GM12878 (cell line): ENCODE measurements around the gene FAM114A2. TPM values are rescaled to one million over a fixed set of nuclear protein-coding genes. Genes with fewer than 3 reads are reported as not detected.

ENCODE experiments used
- ATAC-seq: fragments of 200-7000 bp; cut with Tn5 transposase; 3 replicates; pipeline ENCODE4 v1.9.1; 2020; ENCODE audit warnings: mild to moderate bottlenecking, moderate library complexity
- BruUV-seq: library from RNA; stranded (reverse); fragments of 400-500 nt; replicated peaks from 2 replicates; lab custom pipeline; 2021; lab: Mats Ljungman, UMichigan
- CTCF ChIA-PET: fragments of 300-600 bp; sonication (Branson Sonifier 250); formaldehyde crosslinking; extraction: SDS; loops from one replicate; lab custom pipeline; 2021; ENCODE audit warnings: inconsistent platforms; lab: Yijun Ruan, JAX
- POLR2A ChIA-PET: fragments of 350-600 bp; formaldehyde crosslinking; extraction: SDS; loops from one replicate; lab custom pipeline; 2021; ENCODE audit warnings: inconsistent platforms; lab: Charles Lee
- RAD21 ChIA-PET: fragments of 300-600 bp; sonication (Branson Sonifier 250); formaldehyde crosslinking; loops from one replicate; lab custom pipeline; 2023; ENCODE audit warnings: antibody characterized with exemption; ENCODE audit not compliant: unreplicated experiment; lab: Charles Lee
- SMC1A ChIA-PET: fragments of 300-600 bp; sonication (Branson Sonifier 250); formaldehyde crosslinking; loops from one replicate; lab custom pipeline; 2023; ENCODE audit not compliant: unreplicated experiment, uncharacterized antibody; lab: Charles Lee
- DNase-seq: peaks from one replicate; pipeline ENCODE4 v3.0.0-alpha.2; 2011; ENCODE audit warnings: low read depth, low spot score
- FAIRE-seq: peaks from 3 replicates; lab custom pipeline; 2011; peaks lifted over from hg19 to GRCh38; lab: Jason Lieb, UNC
- H2AFZ ChIP-seq: 2 replicates; pipeline ENCODE4 v1.6.0; 2011; ENCODE audit warnings: low read depth, low read length, control low read depth; ENCODE audit not compliant: control insufficient read depth
- H3K27ac ChIP-seq: 2 replicates; pipeline ENCODE4 v1.5.1; 2011; ENCODE audit warnings: control low read depth; ENCODE audit not compliant: control insufficient read depth, insufficient read depth
- H3K27me3 ChIP-seq, 2 experiments: replicated peaks in 1 of 2; 2 replicates each; pipeline versions ENCODE4 v1.6.0 to v1.6.1; 2011; ENCODE audit warnings: low read length in 1 of 2; ENCODE audit not compliant: control insufficient read depth in 2 of 2, insufficient read depth in 2 of 2
- H3K36me3 ChIP-seq, 2 experiments: 2 replicates each; pipeline ENCODE4 v1.5.1; 2011; ENCODE audit warnings: low read length in 1 of 2; ENCODE audit not compliant: control insufficient read depth in 2 of 2, insufficient read depth in 2 of 2
- H3K4me1 ChIP-seq: 2 replicates; pipeline ENCODE4 v1.6.1; 2011; ENCODE audit warnings: mild to moderate bottlenecking, low read length, moderate library complexity, mixed read lengths; ENCODE audit not compliant: control insufficient read depth, insufficient read depth
- H3K4me2 ChIP-seq: 2 replicates; pipeline ENCODE4 v1.6.0; 2011; ENCODE audit warnings: control low read depth; ENCODE audit not compliant: control insufficient read depth, insufficient read depth
- H3K4me3 ChIP-seq: fragments of 200-600 bp; sonication (generic); 2 replicates; pipeline ENCODE4 v1.5.1; 2016
- H3K79me2 ChIP-seq: 2 replicates; pipeline ENCODE4 v1.6.0; 2011; ENCODE audit warnings: low read length; ENCODE audit not compliant: control insufficient read depth, insufficient read depth
- H3K9ac ChIP-seq: 2 replicates; pipeline ENCODE4 v1.8.0; 2011; ENCODE audit warnings: low read length, control low read depth, mixed read lengths; ENCODE audit not compliant: control insufficient read depth, insufficient read depth
- H3K9me3 ChIP-seq: replicated peaks from 3 replicates; pipeline ENCODE4 v1.5.1; 2011; ENCODE audit warnings: mild to moderate bottlenecking, low read length; ENCODE audit not compliant: control insufficient read depth, insufficient read depth
- H4K20me1 ChIP-seq: 2 replicates; pipeline ENCODE4 v1.6.0; 2011; ENCODE audit not compliant: control insufficient read depth, insufficient read depth
- ASH2L ChIP-seq: fragments of 300-600, 200-600 bp; sonication (generic); IDR thresholded peaks from 2 replicates; pipeline ENCODE4 v1.6.1; 2017; ENCODE audit warnings: low read depth, mild to moderate bottlenecking, borderline replicate concordance
- CHD4 ChIP-seq: fragments of 200-600 bp; sonication (generic); IDR thresholded peaks from 2 replicates; pipeline ENCODE4 v1.6.1; 2016; ENCODE audit warnings: mild to moderate bottlenecking
- DPF2 ChIP-seq: fragments of 450-650 bp; IDR thresholded peaks from 2 replicates; pipeline ENCODE4 v1.6.1; 2017; ENCODE audit warnings: mild to moderate bottlenecking
- EED ChIP-seq: sonication (generic); IDR thresholded peaks from 2 replicates; pipeline ENCODE4 v1.6.1; 2016; ENCODE audit warnings: antibody characterized with exemption, low read depth
- HDAC6 ChIP-seq: fragments of 200-600 bp; sonication (generic); IDR thresholded peaks from one replicate; pipeline ENCODE4 v1.8.0; 2017; ENCODE audit warnings: antibody characterized with exemption; ENCODE audit not compliant: unreplicated experiment
- IKZF1 ChIP-seq: fragments of 450-650 bp; conservative IDR thresholded peaks from 2 replicates; pipeline ENCODE4 v1.6.1; 2017; ENCODE audit warnings: antibody characterized with exemption, mild to moderate bottlenecking
- NRF1 ChIP-seq: conservative IDR thresholded peaks from 2 replicates; pipeline ENCODE4 v1.6.1; 2011; ENCODE audit warnings: mild to moderate bottlenecking, low read depth, low read length, improper control_type of control experiment
- POLR2AphosphoS5 ChIP-seq: IDR thresholded peaks from 2 replicates; pipeline ENCODE4 v1.6.1; 2011; ENCODE audit warnings: mild to moderate bottlenecking, low read length, inconsistent platforms
- RBBP5 ChIP-seq: fragments of 200-600 bp; sonication (generic); conservative IDR thresholded peaks from 2 replicates; pipeline ENCODE4 v1.6.1; 2016
- RFX5 ChIP-seq: IDR thresholded peaks from 2 replicates; pipeline ENCODE4 v1.6.1; 2011; ENCODE audit warnings: low read depth, low read length, improper control_type of control experiment
- SMAD1 ChIP-seq: fragments of 450-650 bp; IDR thresholded peaks from 2 replicates; pipeline ENCODE4 v1.6.1; 2018; ENCODE audit warnings: mild to moderate bottlenecking, low read depth; ENCODE audit not compliant: partially characterized antibody
- SMC3 ChIP-seq: IDR thresholded peaks from 2 replicates; pipeline ENCODE4 v1.6.1; 2011; ENCODE audit warnings: low read length, improper control_type of control experiment, borderline replicate concordance
- SRF ChIP-seq, 2 experiments: IDR thresholded peaks; 2 replicates each; pipeline ENCODE4 v1.6.1; 2011; ENCODE audit warnings: low read depth in 2 of 2, low read length in 2 of 2, mild to moderate bottlenecking in 1 of 2, moderate library complexity in 1 of 2
- TCF12 ChIP-seq: IDR thresholded peaks from 2 replicates; pipeline ENCODE4 v1.6.1; 2011; ENCODE audit warnings: low read depth, mild to moderate bottlenecking, low read length
- TCF7 ChIP-seq: IDR thresholded peaks from 2 replicates; pipeline ENCODE4 v1.6.1; 2014; ENCODE audit warnings: antibody characterized with exemption, borderline replicate concordance
- YY1 ChIP-seq: IDR thresholded peaks from 2 replicates; pipeline ENCODE4 v1.6.1; 2011; ENCODE audit warnings: low read depth, mild to moderate bottlenecking, low read length
- ZNF24 ChIP-seq: fragments of 450-650 bp; IDR thresholded peaks from 2 replicates; pipeline ENCODE4 v1.6.1; 2017; ENCODE audit warnings: antibody characterized with exemption, mild to moderate bottlenecking
- WGBS: methylation state at CpG from one replicate; pipeline ENCODE4 v1.1.6; 2016; ENCODE audit warnings: low lambda C conversion rate; ENCODE audit not compliant: insufficient replicate concordance, insufficient coverage; ENCODE audit errors: missing lambda C conversion rate; 5-methylcytosine and 5-hydroxymethylcytosine counted together
- in situ Hi-C: fragments of 300-500 bp; cut with MboI; formaldehyde crosslinking; loops from 9 replicates; pipeline ENCODE4 v1.14.3; 2018; ENCODE audit warnings: mixed read lengths
- intact Hi-C: fragments of 100-400 bp; cut with micrococcal nuclease; formaldehyde crosslinking; loops from one replicate; pipeline ENCODE4 v1.14.2; 2022; ENCODE audit not compliant: unreplicated experiment
- polyA plus RNA-seq, 11 experiments: library from polyadenylated mRNA; depleted of rRNA in 4 of 11; unstranded in 6 of 11; stranded (reverse) in 5 of 11; fragments of >200 nt; fragmentation: Nextera tagmentation in 4 of 11; fragmentation: Illumina TruSeq in 1 of 11; extraction: Ambion mirVana in 4 of 11; extraction: Trizol in 1 of 11; gene quantifications; 1 replicate in 1 of 11; 2 replicates in 10 of 11; pipeline versions ENCODE4 v1.2.1 to v1.2.3, GENCODE V29; 2011 to 2016; ENCODE audit warnings: inconsistent platforms in 2 of 11, missing spikeins in 2 of 11, low read depth in 1 of 11
- total RNA-seq, 4 experiments: library from RNA; depleted of rRNA in 3 of 4; stranded (reverse); fragments of >200 nt in 3 of 4; fragmentation: Illumina TruSeq in 1 of 4; extraction: Trizol in 1 of 4; gene quantifications; 2 replicates each; pipeline versions ENCODE4 v1.2.1 to v1.2.3, GENCODE V29; 2013 to 2021
- TF ChIP-seq, protein P1 (sequence below): IDR thresholded peaks from 2 replicates; pipeline ENCODE4 v1.6.1; 2012; ENCODE audit warnings: improper control_type of control experiment, low read depth, low read length; ENCODE audit not compliant: insufficient replicate concordance
- TF ChIP-seq, protein P2 (sequence below): fragments of 450-650 bp; IDR thresholded peaks from 2 replicates; pipeline ENCODE4 v1.6.1; 2017; ENCODE audit warnings: low read depth, mild to moderate bottlenecking, moderate library complexity

The FAM114A2 gene
- total and polyA plus RNA-seq, 10 of the 15 experiments (the other 5 are each of a cell fraction or from before 2014, with no cell fraction given), result 16.8 to 32.8 (median 24.3) TPM

DNA sequence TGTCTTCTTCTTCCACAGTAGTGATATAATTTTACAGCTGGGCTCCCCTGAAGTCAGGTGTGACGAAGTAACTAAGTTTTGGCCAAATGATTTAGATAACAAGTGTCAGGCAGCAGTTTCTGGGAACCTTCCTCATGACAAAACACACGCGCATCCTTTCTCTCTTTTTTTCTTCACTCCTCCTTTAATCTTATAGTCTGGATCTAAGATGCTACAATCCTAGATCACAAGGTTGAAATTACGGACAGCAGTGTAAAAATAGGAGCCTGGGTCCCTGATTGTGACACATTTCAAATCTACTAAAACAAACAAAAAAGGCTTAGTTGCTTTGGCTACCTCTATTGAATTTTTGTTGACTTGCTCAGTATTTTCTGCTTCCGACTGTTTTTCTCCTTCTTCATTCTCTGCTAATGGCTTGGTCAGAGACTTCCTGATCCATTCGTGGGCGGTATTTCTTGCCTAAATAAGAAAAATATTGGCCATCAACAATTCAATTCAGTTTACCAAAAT is 36.1 kb downstream of the FAM114A2 start:
- H3K4me2 ChIP-seq, result no peak overlapping the region
- no peak overlapping the region for H2AFZ ChIP-seq
- no peak for FAIRE-seq
- no peak for TF ChIP-seq IKZF1
- TF ChIP-seq SRF (IDR thresholded peaks at IDR 0.05; ENCODE audit: low read depth in 2 of 2, low read length in 2 of 2), result no peak
- TF ChIP-seq RFX5, result no peak
- no peak for TF ChIP-seq HDAC6
- TF ChIP-seq YY1, result no peak
- no peak for TF ChIP-seq RBBP5
- TF ChIP-seq SMAD1, result no peak
- TF ChIP-seq ZNF24, result no peak
- TF ChIP-seq, protein P1, sequence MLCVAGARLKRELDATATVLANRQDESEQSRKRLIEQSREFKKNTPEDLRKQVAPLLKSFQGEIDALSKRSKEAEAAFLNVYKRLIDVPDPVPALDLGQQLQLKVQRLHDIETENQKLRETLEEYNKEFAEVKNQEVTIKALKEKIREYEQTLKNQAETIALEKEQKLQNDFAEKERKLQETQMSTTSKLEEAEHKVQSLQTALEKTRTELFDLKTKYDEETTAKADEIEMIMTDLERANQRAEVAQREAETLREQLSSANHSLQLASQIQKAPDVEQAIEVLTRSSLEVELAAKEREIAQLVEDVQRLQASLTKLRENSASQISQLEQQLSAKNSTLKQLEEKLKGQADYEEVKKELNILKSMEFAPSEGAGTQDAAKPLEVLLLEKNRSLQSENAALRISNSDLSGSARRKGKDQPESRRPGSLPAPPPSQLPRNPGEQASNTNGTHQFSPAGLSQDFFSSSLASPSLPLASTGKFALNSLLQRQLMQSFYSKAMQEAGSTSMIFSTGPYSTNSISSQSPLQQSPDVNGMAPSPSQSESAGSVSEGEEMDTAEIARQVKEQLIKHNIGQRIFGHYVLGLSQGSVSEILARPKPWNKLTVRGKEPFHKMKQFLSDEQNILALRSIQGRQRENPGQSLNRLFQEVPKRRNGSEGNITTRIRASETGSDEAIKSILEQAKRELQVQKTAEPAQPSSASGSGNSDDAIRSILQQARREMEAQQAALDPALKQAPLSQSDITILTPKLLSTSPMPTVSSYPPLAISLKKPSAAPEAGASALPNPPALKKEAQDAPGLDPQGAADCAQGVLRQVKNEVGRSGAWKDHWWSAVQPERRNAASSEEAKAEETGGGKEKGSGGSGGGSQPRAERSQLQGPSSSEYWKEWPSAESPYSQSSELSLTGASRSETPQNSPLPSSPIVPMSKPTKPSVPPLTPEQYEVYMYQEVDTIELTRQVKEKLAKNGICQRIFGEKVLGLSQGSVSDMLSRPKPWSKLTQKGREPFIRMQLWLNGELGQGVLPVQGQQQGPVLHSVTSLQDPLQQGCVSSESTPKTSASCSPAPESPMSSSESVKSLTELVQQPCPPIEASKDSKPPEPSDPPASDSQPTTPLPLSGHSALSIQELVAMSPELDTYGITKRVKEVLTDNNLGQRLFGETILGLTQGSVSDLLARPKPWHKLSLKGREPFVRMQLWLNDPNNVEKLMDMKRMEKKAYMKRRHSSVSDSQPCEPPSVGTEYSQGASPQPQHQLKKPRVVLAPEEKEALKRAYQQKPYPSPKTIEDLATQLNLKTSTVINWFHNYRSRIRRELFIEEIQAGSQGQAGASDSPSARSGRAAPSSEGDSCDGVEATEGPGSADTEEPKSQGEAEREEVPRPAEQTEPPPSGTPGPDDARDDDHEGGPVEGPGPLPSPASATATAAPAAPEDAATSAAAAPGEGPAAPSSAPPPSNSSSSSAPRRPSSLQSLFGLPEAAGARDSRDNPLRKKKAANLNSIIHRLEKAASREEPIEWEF, result no peak
- TF ChIP-seq TCF7, result no peak
- no peak for TF ChIP-seq POLR2AphosphoS5
- TF ChIP-seq CHD4, result no peak
- TF ChIP-seq DPF2, result no peak
- TF ChIP-seq EED, result no peak
- no peak for TF ChIP-seq SMC3
- no peak for TF ChIP-seq ASH2L
- TF ChIP-seq, protein P2, sequence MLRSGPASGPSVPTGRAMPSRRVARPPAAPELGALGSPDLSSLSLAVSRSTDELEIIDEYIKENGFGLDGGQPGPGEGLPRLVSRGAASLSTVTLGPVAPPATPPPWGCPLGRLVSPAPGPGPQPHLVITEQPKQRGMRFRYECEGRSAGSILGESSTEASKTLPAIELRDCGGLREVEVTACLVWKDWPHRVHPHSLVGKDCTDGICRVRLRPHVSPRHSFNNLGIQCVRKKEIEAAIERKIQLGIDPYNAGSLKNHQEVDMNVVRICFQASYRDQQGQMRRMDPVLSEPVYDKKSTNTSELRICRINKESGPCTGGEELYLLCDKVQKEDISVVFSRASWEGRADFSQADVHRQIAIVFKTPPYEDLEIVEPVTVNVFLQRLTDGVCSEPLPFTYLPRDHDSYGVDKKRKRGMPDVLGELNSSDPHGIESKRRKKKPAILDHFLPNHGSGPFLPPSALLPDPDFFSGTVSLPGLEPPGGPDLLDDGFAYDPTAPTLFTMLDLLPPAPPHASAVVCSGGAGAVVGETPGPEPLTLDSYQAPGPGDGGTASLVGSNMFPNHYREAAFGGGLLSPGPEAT, result no peak
- no peak for TF ChIP-seq TCF12
- TF ChIP-seq NRF1, result no peak

More for the DNA sequence above, 36.1 kb downstream of the FAM114A2 start:
- RAD21 ChIA-PET, result no interaction called here
- Histone ChIP-seq H3K4me3 (no peak overlapping the region), H3K9me3 (no peaks in the 10 kb centered on the region), H3K79me2 (no peaks in the 10 kb centered on the region), H3K27me3 (no peaks in the 10 kb centered on the region), H4K20me1 (no peaks in the 10 kb centered on the region), H3K36me3 (peaks cover 0 to 4% of the 10 kb centered on the region in 2 experiments; a peak in 1 of 4 replicates), H3K27ac (no peak overlapping the region), H3K9ac (no peak overlapping the region), H3K4me1 (no peaks in the 10 kb centered on the region)
- ATAC-seq (no peak), DNase-seq (no peak)
- 93% methylated on average over 7 of the region's 7 CpGs for WGBS
- BruUV-seq, result no TSS peak
- intact Hi-C loops, result no loop called here
- POLR2A ChIA-PET, result no interaction called here
- in situ Hi-C loops, result no loop called here
- CTCF ChIA-PET, result no interaction called here
- SMC1A ChIA-PET, result no interaction called here
